Upper lobe of left lung (tissue), 4 donors: ENCODE results near the gene TAF1D.

Experiments used
- CTCF ChIP-seq, 6 experiments: fragments of 450-650 bp in 4 of 6; fragments of 200-600 bp in 2 of 6; sonication (generic) in 2 of 6; IDR thresholded peaks; one replicate each; pipeline ENCODE4 v1.5.1; 2016 to 2019; ENCODE audit warnings: antibody characterized with exemption in 6 of 6
- EP300 ChIP-seq, 4 donors: sonication (generic); formaldehyde crosslinking; IDR thresholded peaks; one replicate each; pipeline ENCODE4 v1.5.1; 2017; ENCODE audit warnings: antibody characterized with exemption in 4 of 4, control low read depth in 2 of 4
- POLR2A ChIP-seq, 4 donors: fragments of 450-650 bp; IDR thresholded peaks; one replicate each; pipeline ENCODE4 v1.5.1; 2016 to 2017; ENCODE audit warnings: antibody characterized with exemption in 4 of 4, mild to moderate bottlenecking in 2 of 4
- POLR2AphosphoS5 ChIP-seq, 2 donors: sonication (generic); formaldehyde crosslinking; IDR thresholded peaks; one replicate each; pipeline ENCODE4 v1.5.1; 2017; ENCODE audit warnings: antibody characterized with exemption in 2 of 2

- TF ChIP-seq CTCF (IDR thresholded peaks at IDR 0.05) (no peak), POLR2A (IDR thresholded peaks at IDR 0.05) (no peak), EP300 (IDR thresholded peaks at IDR 0.05) (no peak), POLR2AphosphoS5 (IDR thresholded peaks at IDR 0.05) (no peak)
Measured at GRCh38 chr11:93767018-93767417, 25.7 kb upstream of the TAF1D start.
